ENCODE results near the gene VSNL1.

DNA sequence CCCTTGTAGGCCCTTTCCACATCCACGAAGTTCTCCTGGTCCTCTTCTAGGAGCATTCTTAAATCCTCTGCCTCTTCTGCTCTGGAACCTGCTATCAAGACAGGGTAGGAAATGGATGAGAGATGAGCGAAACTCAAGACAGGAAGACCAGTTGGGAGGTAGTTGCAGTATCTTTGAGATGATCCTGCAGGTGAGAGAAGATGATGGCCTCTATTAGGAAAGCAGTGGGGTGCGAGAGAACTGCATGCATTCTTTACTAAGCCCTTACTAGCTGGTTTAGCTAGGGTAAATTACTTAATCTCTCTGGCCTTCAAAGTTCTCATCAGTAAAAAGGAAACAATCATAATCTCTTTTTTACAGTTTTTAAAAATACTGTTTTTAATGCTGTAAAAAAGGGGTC, 47.0 kb downstream of the VSNL1 start:
- TF ChIP-seq, protein P1, sequence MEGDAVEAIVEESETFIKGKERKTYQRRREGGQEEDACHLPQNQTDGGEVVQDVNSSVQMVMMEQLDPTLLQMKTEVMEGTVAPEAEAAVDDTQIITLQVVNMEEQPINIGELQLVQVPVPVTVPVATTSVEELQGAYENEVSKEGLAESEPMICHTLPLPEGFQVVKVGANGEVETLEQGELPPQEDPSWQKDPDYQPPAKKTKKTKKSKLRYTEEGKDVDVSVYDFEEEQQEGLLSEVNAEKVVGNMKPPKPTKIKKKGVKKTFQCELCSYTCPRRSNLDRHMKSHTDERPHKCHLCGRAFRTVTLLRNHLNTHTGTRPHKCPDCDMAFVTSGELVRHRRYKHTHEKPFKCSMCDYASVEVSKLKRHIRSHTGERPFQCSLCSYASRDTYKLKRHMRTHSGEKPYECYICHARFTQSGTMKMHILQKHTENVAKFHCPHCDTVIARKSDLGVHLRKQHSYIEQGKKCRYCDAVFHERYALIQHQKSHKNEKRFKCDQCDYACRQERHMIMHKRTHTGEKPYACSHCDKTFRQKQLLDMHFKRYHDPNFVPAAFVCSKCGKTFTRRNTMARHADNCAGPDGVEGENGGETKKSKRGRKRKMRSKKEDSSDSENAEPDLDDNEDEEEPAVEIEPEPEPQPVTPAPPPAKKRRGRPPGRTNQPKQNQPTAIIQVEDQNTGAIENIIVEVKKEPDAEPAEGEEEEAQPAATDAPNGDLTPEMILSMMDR (IDR thresholded peaks at IDR 0.05) = no peak
- TF ChIP-seq EP300 (IDR thresholded peaks at IDR 0.05) = no peak
